ENCODE measurements around the gene MGME1.

The MGME1 gene

GRCh38 chr20:17993546-17993945, 24.7 kb downstream of the MGME1 start:
- no peak for DNase-seq

GRCh38 chr20:17995967-17996819, 27.4 kb downstream of the MGME1 start:
- DNase-seq = no peak

- no peak for DNase-seq
Observed at GRCh38 chr20:17998446-17998845, 29.6 kb downstream of the MGME1 start.

GRCh38 chr20:17999566-17999965, 30.7 kb downstream of the MGME1 start:
- DNase-seq = no peak

- no peak for DNase-seq
Observed at GRCh38 chr20:18001131-18001921, 32.5 kb downstream of the MGME1 start.

- no peak for DNase-seq
Observed at GRCh38 chr20:18003897-18004296, 35.1 kb downstream of the MGME1 start.

- no peak for DNase-seq
Observed at GRCh38 chr20:18004384-18005031, 35.7 kb downstream of the MGME1 start.

- DNase-seq = no peak
Observed at GRCh38 chr20:18005170-18005989, 36.6 kb downstream of the MGME1 start.

- no peak for DNase-seq
Observed at GRCh38 chr20:18005990-18006364, 37.2 kb downstream of the MGME1 start.

GRCh38 chr20:18006684-18007083, 37.9 kb downstream of the MGME1 start:
- DNase-seq = no peak

- DNase-seq = no peak
Observed at GRCh38 chr20:18007534-18008292, 38.9 kb downstream of the MGME1 start.

GRCh38 chr20:18009116-18009515, 40.3 kb downstream of the MGME1 start:
- DNase-seq = no peak

- DNase-seq = no peak
Observed at GRCh38 chr20:18011482-18011881, 42.7 kb downstream of the MGME1 start.

GRCh38 chr20:18011951-18012645, 43.3 kb downstream of the MGME1 start:
- no peak for DNase-seq

GRCh38 chr20:18012901-18013300, 44.1 kb downstream of the MGME1 start:
- no peak for DNase-seq

GRCh38 chr20:18014411-18014810, 45.6 kb downstream of the MGME1 start:
- DNase-seq = no peak

- no peak for DNase-seq
Observed at GRCh38 chr20:18016772-18017171, 48.0 kb downstream of the MGME1 start.

GRCh38 chr20:18018100-18018499, 49.3 kb downstream of the MGME1 start:
- DNase-seq = no peak

- no peak for DNase-seq
Observed at GRCh38 chr20:18019068-18019467, 50.2 kb downstream of the MGME1 start.

- no peak for DNase-seq
Observed at GRCh38 chr20:18020931-18021330, 52.1 kb downstream of the MGME1 start.

- DNase-seq = no peak
Observed at GRCh38 chr20:18024606-18025127, 55.8 kb downstream of the MGME1 start.

All from effector CD8-positive, alpha-beta T cell (primary cell).